NCI-H2196 treated with DMSO at 0.1 percent for 48 hours (cell line): Measurements from ENCODE around the gene FRY.

Experiments
- DNase-seq: peaks from one replicate; lab custom pipeline; 2025; ENCODE audit not compliant: unreplicated experiment; lab: John Stamatoyannopoulos, UW

Gene FRY

GRCh38 chr13:32079587-32079986, 48.0 kb downstream of the FRY start:
- DNase-seq: no peak

GRCh38 chr13:32080328-32080744, 48.8 kb downstream of the FRY start:
- no peak for DNase-seq

GRCh38 chr13:32081591-32081990, 50.0 kb downstream of the FRY start:
- DNase-seq: no peak

- no peak for DNase-seq
Observed at GRCh38 chr13:32086366-32086765, 54.8 kb downstream of the FRY start.

- no peak for DNase-seq
Observed at GRCh38 chr13:32086791-32087441, 55.3 kb downstream of the FRY start.

- DNase-seq: no peak
Observed at GRCh38 chr13:32087955-32088747, 56.6 kb downstream of the FRY start.

- no peak for DNase-seq
Observed at GRCh38 chr13:32092496-32092895, 60.9 kb downstream of the FRY start.

GRCh38 chr13:32093006-32093405, 61.4 kb downstream of the FRY start:
- DNase-seq: no peak

- DNase-seq: no peak
Observed at GRCh38 chr13:32098272-32098671, 66.7 kb downstream of the FRY start.

GRCh38 chr13:32105653-32106313, 74.2 kb downstream of the FRY start:
- no peak for DNase-seq

- DNase-seq: no peak
Observed at GRCh38 chr13:32107474-32107873, 75.9 kb downstream of the FRY start.

GRCh38 chr13:32107973-32108372, 76.4 kb downstream of the FRY start:
- no peak for DNase-seq

GRCh38 chr13:32113532-32113931, 82.0 kb downstream of the FRY start:
- DNase-seq: no peak

GRCh38 chr13:32114284-32114950, 82.8 kb downstream of the FRY start:
- no peak for DNase-seq

GRCh38 chr13:32115066-32115465, 83.5 kb downstream of the FRY start:
- no peak for DNase-seq

- no peak for DNase-seq
Observed at GRCh38 chr13:32116210-32116609, 84.6 kb downstream of the FRY start.

GRCh38 chr13:32117001-32117400, 85.4 kb downstream of the FRY start:
- DNase-seq: no peak

GRCh38 chr13:32117701-32118100, 86.1 kb downstream of the FRY start:
- no peak for DNase-seq

GRCh38 chr13:32121316-32121715, 89.7 kb downstream of the FRY start:
- no peak for DNase-seq

GRCh38 chr13:32124743-32125142, 93.2 kb downstream of the FRY start:
- no peak for DNase-seq

- DNase-seq: no peak
Observed at GRCh38 chr13:32125221-32125689, 93.7 kb downstream of the FRY start.
